ENCODE measurements around the gene TTC6. TPM values are rescaled to one million over a fixed set of nuclear protein-coding genes. Genes with fewer than 3 reads are reported as not detected.

Gene TTC6
- total and polyA plus RNA-seq, 8 donors = 0.92 to 184 (median 20.9) TPM

DNA sequence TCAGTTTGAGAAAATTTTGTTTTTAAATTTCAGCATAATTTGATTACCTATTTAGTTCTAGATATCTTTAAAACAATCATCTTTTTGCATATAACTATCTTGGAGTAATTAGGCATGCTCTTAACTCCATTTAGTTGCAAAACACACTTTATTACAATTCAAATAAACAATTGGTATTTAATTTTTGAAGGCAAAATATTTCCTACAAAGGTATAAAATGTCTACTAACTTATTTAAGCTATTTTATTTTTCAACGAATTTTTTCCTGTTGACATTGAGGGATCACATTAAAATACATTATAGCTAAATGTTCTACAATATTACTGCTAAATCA lies 8.7 kb upstream of the TTC6 start:
- intact Hi-C loops (cut with DNase I; ENCODE audit: low total_unique reads) = no loop called here
- Histone ChIP-seq H3K27ac (peak overlapping the region in 4 of 5 donors; percentile 86 to 95 (median 92)), H3K4me3 (no peak overlapping the region), H3K9me3 (no peaks in the 10 kb centered on the region), H3K36me3 (peaks cover 0 to 2% (median 0%) of the 10 kb centered on the region in 4 donors), H3K27me3 (peaks cover 33 to 96% (median 63%) of the 10 kb centered on the region in 3 donors), H3K4me1 (peaks cover 18 to 42% (median 32%) of the 10 kb centered on the region in 4 donors)
- DNase-seq = no peak
- 0 to 2% (median 0%) methylated on average over 1 of the region's 1 CpG for WGBS, 5 donors
- no peak for TF ChIP-seq CTCF (IDR thresholded peaks at IDR 0.05)
- TF ChIP-seq POLR2A (IDR thresholded peaks at IDR 0.05) = no peak
- TF ChIP-seq EP300 (IDR thresholded peaks at IDR 0.05) = no peak

DNA sequence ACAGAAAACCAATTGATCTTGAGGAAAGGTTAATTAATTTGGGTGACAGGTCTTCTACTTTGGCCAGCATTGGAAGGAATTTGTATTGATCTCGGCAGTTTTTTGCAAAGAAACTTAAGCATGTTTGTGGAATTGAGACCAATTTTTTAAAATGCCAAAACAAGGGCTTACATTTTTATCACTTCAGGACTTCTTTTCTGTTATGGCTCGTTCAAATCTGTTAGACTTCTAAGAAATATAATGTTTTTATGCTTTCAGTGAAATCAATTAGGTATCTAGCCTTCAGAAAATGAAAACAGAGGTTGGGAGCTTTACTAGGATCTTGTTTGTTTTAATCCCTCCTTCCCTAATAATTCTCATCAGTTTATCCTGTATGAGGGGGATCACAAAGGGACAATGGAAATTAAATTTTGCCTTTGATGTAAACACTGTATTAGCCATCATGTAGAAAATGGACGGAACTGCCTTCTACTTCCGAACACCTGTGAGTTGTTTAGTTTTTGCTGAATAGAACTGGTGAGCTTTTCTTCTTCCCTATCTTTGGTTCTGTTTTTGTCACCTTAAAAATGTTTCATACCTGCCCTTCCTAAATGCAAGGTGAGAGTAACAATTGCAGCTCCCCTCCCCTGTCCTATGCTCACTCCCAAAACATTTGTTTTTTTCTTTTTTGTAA lies 8.2 kb upstream of the TTC6 start:
- no peak for TF ChIP-seq CTCF (IDR thresholded peaks at IDR 0.05)
- TF ChIP-seq EP300 (IDR thresholded peaks at IDR 0.05) = no peak
- TF ChIP-seq POLR2AphosphoS5 (IDR thresholded peaks at IDR 0.05) = no peak
- TF ChIP-seq POLR2A (IDR thresholded peaks at IDR 0.05) = no peak
- intact Hi-C loops (cut with DNase I; ENCODE audit: low total_unique reads) = no loop called here
- H3K27me3 ChIP-seq = peaks cover 37 to 100% (median 68%) of the 10 kb centered on the region in 3 donors
- peak in 1 of 2 donors; percentile 33 for DNase-seq
- WGBS, 5 donors = 3 to 9% (median 6%) methylated on average over 4 of the region's 4 CpGs
- H3K4me1 ChIP-seq = peaks cover 18 to 47% (median 34%) of the 10 kb centered on the region in 4 donors
- H3K9me3 ChIP-seq = no peaks in the 10 kb centered on the region
- H3K27ac ChIP-seq = peak overlapping the region; percentile 86 to 96 (median 92)
- H3K4me3 ChIP-seq = peak overlapping the region in 3 of 4 donors; percentile 53 to 67 (median 62)
- H3K36me3 ChIP-seq = peaks cover 0 to 3% (median under 1%) of the 10 kb centered on the region in 4 donors

DNA sequence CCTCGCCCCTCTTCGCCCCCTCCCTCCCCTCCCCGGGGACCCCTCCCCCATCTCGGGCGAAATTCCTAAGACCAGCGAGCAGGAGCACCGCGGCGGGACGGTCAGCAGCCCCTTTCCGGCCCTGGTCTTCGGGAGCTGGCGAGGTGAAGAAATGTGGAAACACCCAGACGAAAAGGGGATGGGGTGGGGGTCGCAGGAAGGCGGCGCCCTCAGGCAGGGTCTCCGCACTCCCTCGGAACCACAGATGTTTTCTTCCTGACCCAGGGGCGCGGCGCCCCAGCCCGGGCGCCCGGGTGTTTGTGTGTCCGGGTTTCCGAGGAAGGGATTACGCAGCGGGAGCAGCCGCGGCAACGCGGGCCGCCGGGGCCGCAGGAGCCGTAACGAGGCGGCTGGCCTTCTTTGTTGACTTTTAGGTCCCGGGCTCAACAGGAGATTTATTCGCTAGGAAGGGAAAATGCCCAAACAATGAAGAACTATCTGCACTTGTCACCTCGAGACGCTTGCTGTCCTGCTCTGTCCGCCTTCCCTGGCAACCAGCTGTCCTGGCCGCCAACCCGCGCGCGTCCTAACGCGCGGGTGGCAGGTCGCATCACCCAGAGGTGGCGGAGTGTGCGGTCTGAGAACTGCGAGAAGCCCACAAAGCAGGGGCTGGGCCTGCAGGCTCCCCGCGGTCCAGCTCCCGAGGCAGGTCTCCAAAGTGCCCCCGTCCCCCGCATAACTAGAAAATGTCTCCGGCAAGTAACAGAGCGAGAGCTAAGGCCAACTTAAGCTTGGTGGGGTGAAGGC lies 7.4 kb upstream of the TTC6 start:
- 2 to 7% (median 3%) methylated on average over 18 to 63 of the region's 63 CpGs for WGBS, 5 donors
- H3K9me3 ChIP-seq = no peaks in the 10 kb centered on the region
- peak in 1 of 2 donors; percentile 52 for DNase-seq
- intact Hi-C loops (cut with DNase I; ENCODE audit: low total_unique reads) = no loop called here
- peak overlapping the region; percentile 86 to 96 (median 92) for H3K27ac ChIP-seq
- peaks cover 43 to 100% (median 76%) of the 10 kb centered on the region in 3 donors for H3K27me3 ChIP-seq
- peaks cover 18 to 50% (median 34%) of the 10 kb centered on the region in 4 donors for H3K4me1 ChIP-seq
- peak overlapping the region; percentile 47 to 67 (median 58) for H3K4me3 ChIP-seq
- peaks cover 0 to 4% (median 2%) of the 10 kb centered on the region in 4 donors for H3K36me3 ChIP-seq
- TF ChIP-seq EP300 (IDR thresholded peaks at IDR 0.05) = no peak
- TF ChIP-seq POLR2AphosphoS5 (IDR thresholded peaks at IDR 0.05) = no peak
- TF ChIP-seq CTCF (IDR thresholded peaks at IDR 0.05) = no peak
- TF ChIP-seq POLR2A (IDR thresholded peaks at IDR 0.05) = no peak

DNA sequence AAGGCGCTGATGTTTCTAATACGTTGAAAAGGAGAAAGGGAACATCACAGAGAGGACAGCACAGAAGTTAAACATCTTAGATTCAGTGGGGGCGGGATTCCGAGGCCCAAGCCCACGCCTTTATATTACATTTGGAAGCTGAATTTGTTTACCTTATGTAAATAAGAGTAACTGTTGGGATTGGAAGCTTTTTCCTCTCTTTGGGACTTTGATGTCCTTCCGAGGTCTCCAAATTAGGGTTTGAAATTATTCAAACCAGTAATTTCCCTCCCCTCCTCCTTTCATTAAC lies 6.8 kb upstream of the TTC6 start:
- peak overlapping the region; percentile 47 to 67 (median 58) for H3K4me3 ChIP-seq
- no peaks in the 10 kb centered on the region for H3K9me3 ChIP-seq
- peak overlapping the region; percentile 86 to 96 (median 92) for H3K27ac ChIP-seq
- DNase-seq = no peak
- H3K36me3 ChIP-seq = peaks cover 0 to 4% (median 2%) of the 10 kb centered on the region in 4 donors
- H3K27me3 ChIP-seq = peaks cover 43 to 100% (median 71%) of the 10 kb centered on the region in 3 donors
- WGBS, 5 donors = 2 to 14% (median 7%) methylated on average over 6 of the region's 6 CpGs
- H3K4me1 ChIP-seq = peaks cover 16 to 45% (median 30%) of the 10 kb centered on the region in 4 donors
- intact Hi-C loops (cut with DNase I; ENCODE audit: low total_unique reads) = no loop called here
- TF ChIP-seq EP300 (IDR thresholded peaks at IDR 0.05) (no peak), CTCF (IDR thresholded peaks at IDR 0.05) (no peak), POLR2A (IDR thresholded peaks at IDR 0.05) (no peak), POLR2AphosphoS5 (IDR thresholded peaks at IDR 0.05) (no peak)
